Measurements from ENCODE around the gene RGPD3.
"Not testable (repeated sequence)": the region's sequence is repeated elsewhere in the genome, so short reads cannot be mapped to it uniquely, and the experiment has no call there.

The RGPD3 gene

GRCh38 chr2:106486551-106487385, 18.6 kb upstream of the RGPD3 start, which contains the start of gene CD8B2:
CD8B2 (plus strand) TSS chr2:106487364; CDS start chr2:106487427, 63 bp downstream.
- DNase-seq (ENCODE audit: low read depth in 2 of 2) = not testable (repeated sequence)

GRCh38 chr2:106479563-106479962, 11.3 kb upstream of the RGPD3 start:
- DNase-seq (ENCODE audit: low read depth in 2 of 2) = not testable (repeated sequence)

DNA sequence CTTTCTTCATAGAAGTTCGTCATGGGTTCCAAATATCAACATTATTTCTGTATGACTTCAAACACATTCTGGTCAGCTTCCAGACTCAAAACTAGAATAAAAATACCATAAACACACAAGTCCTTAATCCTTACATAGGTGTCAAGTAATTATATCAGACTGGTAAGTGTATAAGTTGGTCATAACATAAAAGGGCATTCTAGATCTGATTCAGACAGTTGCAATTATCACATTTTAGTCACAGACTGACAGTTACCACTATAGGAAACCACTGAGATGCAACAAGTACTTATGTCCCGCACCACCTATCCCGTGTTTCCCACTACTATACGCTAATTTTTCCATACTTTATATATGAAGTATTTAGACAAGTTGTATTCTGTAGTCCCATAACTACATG, 9.4 kb upstream of the RGPD3 start:
- DNase-seq (ENCODE audit: low read depth in 2 of 2) = not testable (repeated sequence)

DNA sequence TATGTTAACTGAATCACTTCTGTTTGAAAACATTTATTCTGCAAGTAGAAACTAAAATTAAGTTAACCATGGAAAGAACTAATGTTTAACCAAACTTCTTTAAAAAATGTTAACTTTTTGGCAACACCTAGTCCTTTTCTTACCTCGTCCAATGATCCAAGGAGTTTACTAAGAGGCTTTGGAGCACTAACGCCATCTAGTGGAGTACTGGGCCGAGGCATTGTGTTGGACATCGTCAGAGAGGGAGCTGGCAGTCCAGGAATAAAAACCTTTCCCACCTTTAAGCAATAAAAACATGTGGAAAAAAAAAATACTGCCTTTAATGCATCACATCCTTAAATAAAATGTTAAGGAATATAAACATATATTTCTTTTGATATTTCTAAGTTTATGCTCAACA, 2.4 kb upstream of the RGPD3 start:
- peak; percentile 36 to 37 for DNase-seq (ENCODE audit: low read depth in 2 of 2)

- not testable (repeated sequence) for DNase-seq (ENCODE audit: low read depth in 2 of 2)
These were observed 697 bp downstream of the RGPD3 start for GRCh38 chr2:106467516-106467915.

DNA sequence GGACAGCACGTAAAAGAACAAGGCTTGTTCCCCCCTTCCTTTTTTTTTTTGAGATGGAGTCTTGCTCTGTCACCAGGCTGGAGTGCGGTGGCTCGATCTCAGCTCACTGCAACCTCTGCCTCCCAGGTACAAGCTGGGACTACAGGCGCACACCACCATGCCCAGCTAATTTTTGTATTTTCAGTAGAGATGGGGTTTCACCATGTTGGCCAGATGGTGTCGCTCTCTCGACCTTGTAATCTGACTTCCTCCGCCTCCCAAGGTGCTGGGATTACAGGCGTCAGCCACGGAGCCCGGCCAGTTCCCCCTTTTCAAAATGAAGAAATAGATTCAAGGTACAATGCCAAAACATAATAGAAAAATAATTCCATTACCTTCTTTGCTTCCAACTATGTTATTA, 6.3 kb downstream of the RGPD3 start:
- DNase-seq (ENCODE audit: low read depth in 2 of 2) = not testable (repeated sequence)

GRCh38 chr2:106390680-106391079, 77.5 kb downstream of the RGPD3 start:
- DNase-seq (ENCODE audit: low read depth in 2 of 2) = not testable (repeated sequence)

DNA sequence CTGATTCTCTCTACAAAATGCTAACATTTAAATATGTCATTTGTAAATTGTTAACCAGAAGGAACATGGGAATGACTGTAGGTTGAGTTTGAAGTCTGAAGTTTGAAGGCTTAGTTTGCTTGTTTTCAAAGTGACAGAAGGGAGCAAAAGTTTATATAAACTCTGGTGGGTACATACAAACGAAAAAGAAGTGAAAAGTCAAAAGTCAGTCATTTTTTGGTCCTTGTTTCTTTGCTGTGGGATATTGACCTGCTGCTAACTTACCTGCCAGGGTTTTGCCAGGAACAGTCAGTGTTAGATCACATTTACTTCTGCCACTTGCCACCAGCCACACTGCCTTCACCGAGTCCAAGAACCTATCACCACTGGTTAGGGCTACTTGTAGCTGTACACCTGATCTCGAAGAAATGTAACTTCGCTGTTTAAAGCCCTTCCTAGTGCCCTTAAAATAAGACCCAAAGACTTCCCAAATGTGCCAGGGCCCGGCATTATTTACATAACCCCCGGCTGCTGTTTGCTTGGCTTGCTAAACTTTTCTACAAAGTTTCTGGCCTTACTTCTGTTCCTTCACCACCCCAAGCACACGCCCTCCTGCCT, 79.3 kb downstream of the RGPD3 start:
- DNase-seq (ENCODE audit: low read depth in 2 of 2) = not testable (repeated sequence)

DNA sequence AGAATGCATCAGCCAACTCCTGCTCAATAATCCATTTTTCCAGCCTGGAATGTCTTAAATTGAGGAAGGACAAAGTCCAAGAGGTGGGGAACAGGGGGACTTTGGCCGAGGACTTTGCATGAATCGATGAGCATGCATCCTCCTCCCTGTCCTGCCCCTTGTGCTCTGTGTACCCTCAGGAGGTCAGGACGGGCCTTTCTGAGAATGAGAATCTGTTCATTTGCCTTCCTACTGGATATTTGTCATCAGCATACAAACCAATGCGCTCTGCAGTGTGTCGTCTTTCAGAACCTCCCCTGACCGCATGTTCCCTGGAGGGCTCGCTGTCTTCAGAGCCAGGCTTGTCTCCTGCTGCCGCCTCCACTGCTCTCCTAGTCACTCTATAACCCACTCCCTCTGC, 83.7 kb downstream of the RGPD3 start:
- not testable (repeated sequence) for DNase-seq (ENCODE audit: low read depth in 2 of 2)

DNA sequence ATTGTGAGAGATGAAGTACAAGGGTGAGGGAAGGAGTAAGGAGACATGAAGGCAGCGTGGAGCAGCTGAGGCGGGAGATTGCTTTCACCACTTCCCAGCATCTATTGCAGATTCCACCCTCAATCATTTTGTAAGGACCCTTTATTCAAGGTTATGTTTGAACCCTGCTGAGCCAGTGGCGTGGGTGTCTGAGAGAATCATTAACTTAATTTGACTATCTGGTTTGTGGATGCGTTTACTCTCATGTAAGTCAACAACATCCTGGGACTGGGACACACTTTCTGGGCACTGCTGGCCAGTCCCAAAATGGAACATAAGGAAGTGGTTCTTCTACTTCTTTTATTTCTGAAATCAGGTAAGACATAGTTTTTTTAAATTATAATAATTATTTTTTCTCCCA, 86.3 kb downstream of the RGPD3 start:
- DNase-seq (ENCODE audit: low read depth in 2 of 2) = not testable (repeated sequence)

- not testable (repeated sequence) for DNase-seq (ENCODE audit: low read depth in 2 of 2)
These were observed 88.6 kb downstream of the RGPD3 start for GRCh38 chr2:106379567-106379966.

GRCh38 chr2:106369182-106369581, 99.0 kb downstream of the RGPD3 start:
- not testable (repeated sequence) for DNase-seq (ENCODE audit: low read depth in 2 of 2)

- DNase-seq (ENCODE audit: low read depth in 2 of 2) = no peak
These were observed 101.9 kb downstream of the RGPD3 start for GRCh38 chr2:106366204-106366885.

GRCh38 chr2:106363791-106364190, 104.4 kb downstream of the RGPD3 start:
- DNase-seq (ENCODE audit: low read depth in 2 of 2) = no peak

DNA sequence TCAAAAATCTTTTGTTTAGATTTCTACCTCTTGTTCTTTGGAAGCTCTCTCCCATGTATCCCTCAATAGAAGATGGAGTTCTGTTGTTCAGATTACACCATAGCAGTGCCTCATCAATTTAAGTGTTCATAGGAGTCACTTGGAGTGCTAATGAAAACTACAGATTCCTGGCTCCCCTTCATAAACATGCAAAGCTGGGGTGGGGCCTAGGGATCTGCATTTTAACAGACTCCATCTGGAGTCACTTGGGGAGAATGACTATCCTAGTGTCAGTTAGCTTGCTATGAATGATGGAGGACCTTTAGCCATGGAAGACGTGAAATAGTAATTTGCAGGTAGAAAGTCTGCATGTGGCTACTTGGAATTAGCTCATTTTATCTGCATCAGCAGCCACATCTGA, 105.4 kb downstream of the RGPD3 start:
- no peak for DNase-seq (ENCODE audit: low read depth in 2 of 2)

DNA sequence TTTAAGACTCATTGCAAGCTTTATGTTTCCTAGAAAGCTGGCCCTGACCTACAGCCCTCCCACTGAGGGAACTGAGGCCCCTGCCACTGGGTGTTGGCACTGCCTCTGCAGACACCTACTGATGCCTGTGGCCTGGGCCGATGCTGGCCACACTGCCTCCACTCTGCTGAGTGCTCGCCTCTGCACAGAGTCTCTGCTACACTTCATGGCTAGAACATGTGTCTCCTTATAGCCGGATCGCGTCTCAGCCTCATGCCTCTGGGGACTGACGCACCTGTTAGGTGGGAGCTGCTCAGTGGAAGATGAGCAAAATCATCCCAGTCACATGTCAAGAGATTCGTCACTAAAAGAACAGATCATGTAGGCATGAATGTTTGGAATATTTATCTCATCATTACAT, 108.7 kb downstream of the RGPD3 start:
- no peak for DNase-seq (ENCODE audit: low read depth in 2 of 2)

- no peak for DNase-seq (ENCODE audit: low read depth in 2 of 2)
These were observed 109.7 kb downstream of the RGPD3 start for GRCh38 chr2:106358521-106358920.

- DNase-seq (ENCODE audit: low read depth in 2 of 2) = no peak
These were observed 110.1 kb downstream of the RGPD3 start for GRCh38 chr2:106358081-106358480.

GRCh38 chr2:106356291-106356690, 111.9 kb downstream of the RGPD3 start:
- no peak for DNase-seq (ENCODE audit: low read depth in 2 of 2)

DNA sequence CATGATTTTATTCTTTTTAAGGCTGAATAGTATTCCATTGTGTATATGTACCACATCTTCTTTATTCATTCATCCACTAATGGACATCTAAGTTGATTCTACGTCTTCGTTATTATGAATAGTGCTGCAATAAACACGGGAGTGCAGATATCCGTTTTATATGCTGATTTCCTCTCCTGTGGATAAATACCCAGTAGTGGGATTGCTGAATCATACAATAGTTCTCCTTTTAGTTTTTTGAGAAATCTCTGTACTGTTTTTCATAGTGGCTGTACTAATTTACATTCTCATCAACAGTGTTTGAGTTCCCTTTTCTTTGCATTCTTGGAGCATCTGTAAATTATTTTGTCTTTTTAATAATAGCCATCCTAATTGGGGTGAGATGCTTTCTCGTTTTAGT, 114.5 kb downstream of the RGPD3 start:
- DNase-seq (ENCODE audit: low read depth in 2 of 2) = no peak

GRCh38 chr2:106350980-106351379, 117.2 kb downstream of the RGPD3 start:
- DNase-seq (ENCODE audit: low read depth in 2 of 2) = no peak

DNA sequence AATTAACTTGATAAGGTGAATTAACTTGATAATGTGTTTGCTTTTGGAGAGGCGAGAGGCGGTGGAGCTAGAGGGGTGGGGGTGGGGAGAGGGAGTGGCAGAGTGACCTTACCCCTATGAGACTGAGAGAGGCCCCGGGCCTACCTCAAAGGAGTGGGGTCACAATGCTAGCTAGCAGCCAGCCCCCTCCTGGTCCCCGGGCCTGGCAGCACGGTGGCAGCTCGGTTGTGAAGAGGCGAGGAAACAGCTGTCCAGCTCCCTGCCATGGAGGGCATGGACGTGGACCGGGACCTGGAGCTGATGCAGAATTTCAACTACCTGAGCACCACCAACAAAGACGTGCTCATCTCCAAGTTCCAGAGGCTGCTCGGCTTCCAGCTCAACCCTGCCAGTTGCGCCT, 123.9 kb downstream of the RGPD3 start:
- no peak for DNase-seq (ENCODE audit: low read depth in 2 of 2)

DNA sequence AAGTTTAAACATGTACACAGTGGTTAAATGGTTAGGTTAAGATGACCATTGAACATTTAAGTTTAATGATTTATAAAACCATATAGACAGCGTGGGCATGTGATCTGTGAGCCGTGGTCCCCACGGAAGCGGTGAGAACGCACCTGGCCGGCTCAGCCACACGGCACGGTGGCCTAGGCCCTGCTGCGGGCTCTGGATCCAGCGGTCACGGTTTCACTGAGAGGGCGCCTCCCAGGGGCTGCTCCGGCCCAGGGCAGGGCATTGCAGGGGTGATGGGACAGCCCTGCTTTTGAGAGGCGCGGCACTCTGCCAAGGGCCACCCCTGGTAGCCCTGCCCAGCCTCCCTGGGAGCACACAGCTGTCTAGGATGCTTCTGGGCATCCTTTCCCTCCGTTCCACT, 124.9 kb downstream of the RGPD3 start:
- DNase-seq (ENCODE audit: low read depth in 2 of 2) = no peak
